ENCODE results near the gene AFP. TPM values are rescaled to one million over a fixed set of nuclear protein-coding genes. Genes with fewer than 3 reads are reported as not detected.

The AFP gene
- total RNA-seq, 1 donor from 2014 or later = not detected

DNA sequence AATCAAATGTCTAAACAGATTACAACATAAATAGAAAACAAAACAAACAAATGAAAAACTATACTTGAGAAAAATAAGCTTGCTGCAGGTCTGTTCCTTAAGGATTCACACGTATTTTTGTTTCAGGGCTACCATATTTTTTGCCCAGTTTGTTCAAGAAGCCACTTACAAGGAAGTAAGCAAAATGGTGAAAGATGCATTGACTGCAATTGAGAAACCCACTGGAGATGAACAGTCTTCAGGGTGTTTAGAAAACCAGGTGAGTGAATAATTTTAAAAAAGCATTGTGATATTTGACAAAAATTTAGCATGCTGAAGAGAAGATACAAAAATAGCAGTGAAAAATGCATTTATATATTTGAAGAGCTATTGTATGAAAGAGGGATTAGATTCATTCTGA lies 2.0 kb downstream of the AFP start:
- no peak for DNase-seq (ENCODE audit: low read depth, low spot score)

DNA sequence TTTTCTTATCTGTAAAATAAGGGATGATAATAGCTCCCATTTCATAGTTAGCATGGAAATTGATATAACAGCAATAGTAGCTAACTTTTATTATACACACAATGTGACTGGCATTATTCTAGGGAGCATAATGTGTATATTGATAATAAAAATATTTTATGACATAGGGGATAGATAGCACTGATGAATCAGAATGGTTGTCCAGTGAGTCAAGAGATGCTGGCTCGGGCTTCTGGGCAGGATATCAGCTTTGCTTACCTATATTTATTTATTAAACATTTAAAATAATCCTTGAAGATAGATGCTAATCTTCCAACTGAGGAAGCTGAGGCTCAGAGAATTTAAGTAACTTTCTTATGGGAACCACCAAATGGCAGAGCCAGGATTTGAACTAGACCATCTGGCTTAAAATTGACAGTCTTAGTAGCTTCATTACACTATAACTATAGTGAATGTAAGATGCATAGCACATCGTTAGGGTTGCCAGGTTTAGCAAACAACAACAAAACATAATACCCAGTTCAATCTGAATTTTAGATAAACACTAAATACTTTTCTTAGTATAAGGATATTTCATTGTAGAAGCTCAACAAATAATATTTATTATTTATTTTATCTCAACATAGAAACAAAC lies 2.7 kb downstream of the AFP start:
- DNase-seq (ENCODE audit: low read depth, low spot score) = no peak

DNA sequence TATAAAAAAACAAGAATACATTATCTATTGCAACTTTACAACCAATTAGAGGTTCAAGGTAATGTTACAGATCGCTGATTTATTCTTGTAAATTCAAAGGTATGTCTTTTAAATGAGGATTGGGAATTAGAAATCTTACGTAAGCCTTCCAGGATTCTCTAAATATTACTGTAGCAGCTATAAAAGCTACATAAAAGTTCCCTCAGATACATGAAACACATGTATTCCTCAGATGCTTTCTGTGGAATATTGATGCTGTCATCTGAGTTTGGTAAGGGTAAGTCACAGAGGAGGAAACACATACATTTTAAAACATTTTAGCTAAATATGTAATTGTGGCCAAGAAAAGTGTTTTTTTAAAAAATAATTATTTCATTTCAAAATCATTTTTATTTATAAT lies 3.4 kb downstream of the AFP start:
- DNase-seq (ENCODE audit: low read depth, low spot score) = no peak

DNA sequence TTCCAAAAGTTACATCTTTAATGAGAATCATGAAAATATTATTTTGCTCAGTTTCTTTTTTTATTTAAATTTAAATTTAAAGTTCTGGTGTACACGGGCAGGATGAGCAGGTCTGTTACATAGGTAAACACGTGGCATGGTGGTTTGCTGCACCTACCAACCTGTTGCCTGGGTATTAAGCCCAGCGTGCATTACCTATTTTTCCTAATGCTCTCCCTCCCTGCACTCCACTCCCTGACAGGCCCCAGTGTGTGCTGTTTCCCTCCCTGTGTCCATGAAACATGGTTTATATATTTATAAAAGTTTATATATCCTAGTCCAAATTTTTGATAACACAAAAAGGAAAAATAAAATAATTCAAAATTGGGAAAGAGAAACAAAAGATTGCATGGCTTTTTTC lies 4.0 kb downstream of the AFP start:
- no peak for DNase-seq (ENCODE audit: low read depth, low spot score)

DNA sequence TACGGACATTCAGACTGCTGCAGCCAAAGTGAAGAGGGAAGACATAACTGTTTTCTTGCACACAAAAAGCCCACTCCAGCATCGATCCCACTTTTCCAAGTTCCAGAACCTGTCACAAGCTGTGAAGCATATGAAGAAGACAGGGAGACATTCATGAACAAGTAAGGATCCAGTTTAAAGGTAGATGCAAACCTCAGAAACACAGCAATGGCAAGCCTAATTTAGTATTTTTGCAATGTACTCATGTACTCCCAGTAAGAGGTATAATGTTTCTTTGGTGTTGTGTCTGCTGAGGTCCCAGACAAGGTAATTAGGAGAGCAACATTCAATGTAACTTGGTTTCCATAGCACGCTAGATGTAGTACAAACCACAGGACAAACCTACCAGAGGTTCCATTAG lies 4.6 kb downstream of the AFP start:
- no peak for DNase-seq (ENCODE audit: low read depth, low spot score)

DNA sequence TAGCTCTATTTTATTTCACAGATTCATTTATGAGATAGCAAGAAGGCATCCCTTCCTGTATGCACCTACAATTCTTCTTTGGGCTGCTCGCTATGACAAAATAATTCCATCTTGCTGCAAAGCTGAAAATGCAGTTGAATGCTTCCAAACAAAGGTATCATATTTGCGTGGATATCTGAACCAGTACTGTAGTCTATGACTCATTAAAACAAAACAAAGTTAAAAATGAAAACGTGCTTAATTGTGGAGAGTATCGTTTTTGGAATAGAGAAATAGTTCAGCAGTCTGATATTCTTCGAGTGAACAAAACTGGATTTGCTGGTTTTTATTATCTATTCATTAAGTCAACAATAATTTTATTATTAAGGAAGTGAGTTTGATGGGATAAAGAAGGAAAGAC lies 6.3 kb downstream of the AFP start:
- DNase-seq (ENCODE audit: low read depth, low spot score) = no peak

DNA sequence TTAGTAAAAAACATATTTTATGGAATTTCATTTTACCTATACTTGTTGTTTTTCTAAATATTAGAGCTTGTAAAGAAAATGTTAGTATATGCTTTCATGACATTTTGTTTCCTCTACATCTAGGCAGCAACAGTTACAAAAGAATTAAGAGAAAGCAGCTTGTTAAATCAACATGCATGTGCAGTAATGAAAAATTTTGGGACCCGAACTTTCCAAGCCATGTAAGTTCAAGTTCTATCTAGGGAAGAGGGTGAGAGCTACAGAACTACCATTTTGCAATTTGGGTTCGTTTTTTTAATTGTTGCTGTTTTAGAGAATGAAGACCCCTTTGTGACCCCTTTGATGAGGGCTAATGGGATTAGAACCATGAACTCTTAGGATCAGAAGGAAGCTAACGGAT lies 7.2 kb downstream of the AFP start:
- no peak for DNase-seq (ENCODE audit: low read depth, low spot score)

DNA sequence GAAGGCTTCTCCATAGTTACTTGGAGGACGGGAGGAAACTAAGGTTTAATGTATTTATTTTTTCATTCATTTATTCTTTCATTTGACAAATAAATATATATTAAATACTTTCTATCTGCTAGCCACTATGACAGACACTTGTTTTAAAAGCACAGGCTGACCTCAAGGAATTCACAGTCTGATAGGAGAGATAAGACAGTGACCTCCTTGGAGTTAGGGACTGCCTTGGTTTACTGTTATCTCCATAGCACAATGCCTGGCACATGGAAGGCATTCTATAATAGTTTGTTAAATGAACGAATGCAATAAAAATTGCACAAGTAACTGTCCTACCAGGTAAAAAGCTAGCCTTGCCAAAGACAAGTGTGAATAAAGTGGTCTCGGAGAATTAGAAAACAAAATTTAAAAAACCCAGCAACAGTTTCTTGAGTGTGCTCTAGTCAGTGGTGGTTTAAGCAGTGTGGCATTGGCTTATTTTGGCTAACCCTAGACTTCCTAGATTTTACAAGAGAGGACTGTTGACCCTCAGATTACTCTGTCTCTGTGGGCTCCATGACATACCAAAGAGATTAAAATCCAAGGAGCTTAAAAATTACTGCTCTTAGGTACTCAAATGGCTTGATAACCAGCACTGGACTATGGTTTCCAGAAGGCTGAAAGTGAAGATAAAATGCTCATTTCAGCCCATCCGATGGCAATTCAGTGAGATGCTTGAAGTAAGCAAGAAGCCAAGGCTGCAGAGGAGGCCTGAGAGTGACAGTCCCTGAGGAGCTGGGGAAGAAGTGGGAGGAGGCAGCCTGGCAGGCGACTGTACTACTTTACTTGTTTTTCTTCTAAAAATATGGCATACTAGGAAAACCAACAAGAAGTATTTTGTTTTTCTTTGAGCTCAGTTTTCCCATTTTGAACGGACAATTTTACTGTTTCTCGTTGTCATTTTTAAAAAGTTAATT lies 9.6 kb downstream of the AFP start:
- DNase-seq (ENCODE audit: low read depth, low spot score) = no peak

DNA sequence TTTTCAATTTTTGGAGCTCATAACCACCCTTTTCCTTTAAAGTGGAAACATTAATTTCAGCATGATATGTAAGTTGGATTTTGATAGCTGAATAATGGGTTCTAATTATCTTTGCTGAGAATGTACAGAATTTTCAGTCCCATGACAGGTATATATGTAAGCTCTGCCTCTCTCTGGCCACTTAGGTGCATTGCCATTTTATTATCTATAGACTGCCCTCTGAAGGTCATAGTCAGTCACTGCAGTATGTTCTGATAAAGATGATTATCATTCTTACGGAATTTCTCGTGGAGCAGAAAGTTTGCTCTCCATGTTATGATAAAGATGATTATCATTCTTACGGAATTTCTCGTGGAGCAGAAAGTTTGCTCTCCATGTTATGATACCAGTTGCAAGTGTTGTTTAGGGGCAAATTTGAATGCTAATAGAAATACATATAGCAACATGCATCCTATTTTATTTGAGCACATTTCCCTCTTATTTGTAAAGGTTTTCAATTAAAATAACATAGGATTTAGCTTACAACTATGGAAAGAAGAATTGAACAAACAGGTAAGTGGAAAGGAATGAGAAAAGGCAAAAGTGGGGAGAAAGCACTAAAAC lies 10.4 kb downstream of the AFP start:
- DNase-seq (ENCODE audit: low read depth, low spot score) = peak; percentile 7

DNA sequence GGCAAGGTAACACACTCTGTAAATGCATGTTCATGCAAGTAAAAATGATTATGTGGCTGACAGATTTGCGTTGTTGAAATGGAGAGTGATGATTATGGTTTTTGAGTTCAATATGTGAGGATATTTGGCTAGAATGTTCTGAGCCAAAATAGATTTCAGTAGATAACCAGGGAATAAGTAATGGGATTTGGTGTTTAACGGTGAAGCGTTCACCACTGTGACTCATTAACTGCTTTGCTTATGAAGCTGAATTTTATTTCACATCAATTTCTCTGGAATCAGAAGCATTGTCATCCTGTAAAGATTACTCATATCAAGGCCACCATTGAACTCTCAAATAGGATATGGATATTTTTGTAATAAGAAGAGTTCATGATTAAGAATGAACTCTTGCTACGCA lies 11.7 kb downstream of the AFP start:
- DNase-seq (ENCODE audit: low read depth, low spot score) = no peak

DNA sequence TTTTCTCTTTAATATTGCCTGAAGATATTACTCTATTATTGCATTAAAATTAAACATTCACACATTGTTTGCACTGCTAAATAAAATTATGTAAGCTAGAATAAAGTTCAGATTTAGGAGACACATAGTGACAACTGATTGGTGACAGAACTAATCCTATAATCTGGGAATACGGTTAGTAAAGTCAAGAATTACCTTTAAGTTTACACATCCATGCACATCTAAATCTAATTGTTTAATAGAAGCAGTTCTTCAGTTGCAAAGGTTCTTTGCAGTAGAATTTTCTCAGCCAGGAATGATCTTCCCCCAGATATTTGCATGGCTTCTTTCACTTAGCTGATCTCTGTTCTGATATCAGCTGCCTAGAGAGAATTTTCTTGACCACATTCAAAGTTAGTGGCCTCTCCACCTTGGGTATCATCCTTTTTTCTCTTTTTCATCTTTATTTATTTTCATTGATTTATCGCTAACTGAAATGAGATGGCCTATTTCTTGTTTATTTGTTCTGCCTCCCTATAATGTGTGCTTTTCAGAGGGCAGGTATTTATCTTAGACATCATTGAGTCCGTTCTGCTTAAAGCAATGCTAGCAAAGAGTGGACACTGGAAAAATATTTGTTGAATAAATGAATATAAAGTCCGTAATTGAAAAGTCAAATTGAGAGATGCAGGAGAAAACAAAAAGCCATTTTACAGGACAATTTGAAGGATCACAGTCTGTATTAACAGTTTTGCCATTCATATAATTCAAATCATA lies 12.6 kb downstream of the AFP start:
- DNase-seq (ENCODE audit: low read depth, low spot score) = no peak

DNA sequence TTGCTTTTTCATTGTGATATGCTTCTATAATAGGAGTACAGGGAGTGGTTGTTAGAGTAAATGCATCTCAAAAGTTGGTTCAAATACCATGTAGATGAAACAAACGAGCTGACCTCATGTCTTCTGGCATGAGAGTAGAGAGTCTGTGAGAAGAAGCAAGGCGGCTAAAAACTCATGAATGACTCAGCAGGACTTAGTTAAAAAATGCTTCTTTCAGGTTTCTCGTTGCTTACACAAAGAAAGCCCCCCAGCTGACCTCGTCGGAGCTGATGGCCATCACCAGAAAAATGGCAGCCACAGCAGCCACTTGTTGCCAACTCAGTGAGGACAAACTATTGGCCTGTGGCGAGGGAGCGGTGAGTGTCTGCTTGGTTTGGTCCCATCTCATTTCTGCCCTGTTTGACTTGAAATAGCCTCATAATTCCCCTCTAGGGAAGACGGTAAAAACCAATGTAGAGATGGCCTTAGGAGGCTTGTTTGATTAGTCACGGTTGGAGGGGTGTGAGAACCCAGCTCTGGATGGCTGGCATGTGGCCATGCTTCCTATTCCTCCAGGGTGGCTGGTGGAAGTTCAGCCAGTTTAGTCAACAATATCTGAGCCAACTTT lies 14.5 kb downstream of the AFP start:
- no peak for DNase-seq (ENCODE audit: low read depth, low spot score)

DNA sequence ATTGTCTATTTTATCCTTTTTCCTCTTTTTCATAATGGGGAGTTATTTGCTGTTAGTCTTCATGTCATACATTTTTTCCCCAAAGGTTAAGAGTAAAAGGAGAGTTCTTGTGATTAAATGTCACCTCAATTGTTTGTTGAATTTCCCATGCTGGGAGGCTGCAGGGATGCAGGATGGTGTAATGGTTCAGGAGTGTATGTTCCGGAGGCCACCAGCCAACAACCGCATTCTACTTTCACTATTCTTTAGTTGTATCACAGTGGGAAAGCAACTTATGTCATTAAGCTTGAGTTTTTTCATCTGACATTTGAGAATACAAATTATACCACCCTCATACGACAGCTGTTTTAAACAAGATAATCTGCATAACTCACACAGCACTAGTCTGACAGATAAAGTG lies 15.4 kb downstream of the AFP start:
- no peak for DNase-seq (ENCODE audit: low read depth, low spot score)

DNA sequence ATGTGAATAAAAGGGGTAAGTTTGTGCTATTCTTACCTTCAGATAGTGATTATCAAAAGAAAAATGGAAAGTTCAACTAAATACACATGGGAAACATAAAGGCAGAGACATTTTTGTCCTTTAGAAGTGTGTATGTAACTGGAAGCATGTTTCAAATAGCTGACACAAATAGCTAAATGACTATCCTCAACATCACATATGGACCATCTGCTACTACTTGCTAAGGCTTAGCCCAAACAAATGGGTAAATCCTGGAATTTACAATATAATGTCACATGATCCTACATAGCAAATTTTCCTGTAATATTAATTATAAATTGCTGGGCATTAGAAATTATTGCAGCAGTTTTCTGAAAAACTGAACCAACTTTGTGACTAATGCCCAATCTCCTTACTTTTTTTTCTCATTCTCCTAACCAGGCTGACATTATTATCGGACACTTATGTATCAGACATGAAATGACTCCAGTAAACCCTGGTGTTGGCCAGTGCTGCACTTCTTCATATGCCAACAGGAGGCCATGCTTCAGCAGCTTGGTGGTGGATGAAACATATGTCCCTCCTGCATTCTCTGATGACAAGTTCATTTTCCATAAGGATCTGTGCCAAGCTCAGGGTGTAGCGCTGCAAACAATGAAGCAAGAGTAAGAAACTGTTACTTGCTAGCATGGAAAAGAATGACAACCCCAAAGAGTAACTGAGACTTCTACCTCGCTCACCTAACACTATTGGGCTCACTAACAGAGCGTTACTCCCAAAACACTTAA lies 16.1 kb downstream of the AFP start:
- DNase-seq (ENCODE audit: low read depth, low spot score) = no peak

DNA sequence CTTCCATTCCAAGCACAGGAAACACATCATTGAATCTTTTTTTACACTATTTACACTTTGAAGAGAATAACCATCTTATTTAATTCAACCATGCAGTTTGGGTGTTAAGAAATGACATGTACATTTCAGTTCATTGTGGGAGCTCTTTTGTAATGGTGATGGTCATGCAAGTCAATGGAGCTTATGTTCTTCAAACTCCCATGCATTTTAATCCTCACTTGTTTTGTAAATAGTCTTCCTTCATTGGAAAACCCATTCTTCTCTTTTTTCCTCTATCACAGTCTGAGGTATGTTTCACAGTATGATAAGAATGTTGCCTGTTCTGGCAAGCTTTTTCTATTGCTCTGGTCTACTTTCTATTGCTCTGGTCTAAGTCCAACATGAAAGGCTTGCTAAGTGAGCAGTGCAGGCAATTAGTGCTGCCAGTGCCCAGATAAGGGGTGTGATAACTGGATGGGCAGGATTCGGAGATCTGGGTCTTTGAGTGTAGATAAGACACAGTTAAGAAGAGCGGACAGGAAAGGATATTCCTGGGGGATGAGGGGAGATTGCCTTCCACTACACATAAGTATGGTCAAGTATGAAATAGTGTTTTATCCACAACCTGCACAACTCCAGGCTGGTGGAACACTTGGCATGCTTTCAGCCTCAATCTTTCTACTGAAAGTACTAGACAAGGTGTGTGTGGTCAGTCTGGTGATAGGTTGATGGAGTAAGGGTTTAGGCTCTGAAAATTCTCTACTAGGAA lies 17.1 kb downstream of the AFP start:
- DNase-seq (ENCODE audit: low read depth, low spot score) = no peak

DNA sequence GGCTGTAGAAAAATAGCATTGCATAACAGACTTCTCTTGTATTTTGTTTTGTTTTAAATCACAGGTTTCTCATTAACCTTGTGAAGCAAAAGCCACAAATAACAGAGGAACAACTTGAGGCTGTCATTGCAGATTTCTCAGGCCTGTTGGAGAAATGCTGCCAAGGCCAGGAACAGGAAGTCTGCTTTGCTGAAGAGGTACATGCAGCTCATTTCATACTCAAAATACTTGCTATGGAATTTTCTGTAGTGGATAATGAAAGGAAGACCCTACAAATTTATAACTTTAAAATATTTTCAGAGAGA lies 17.6 kb downstream of the AFP start:
- no peak for DNase-seq (ENCODE audit: low read depth, low spot score)

DNA sequence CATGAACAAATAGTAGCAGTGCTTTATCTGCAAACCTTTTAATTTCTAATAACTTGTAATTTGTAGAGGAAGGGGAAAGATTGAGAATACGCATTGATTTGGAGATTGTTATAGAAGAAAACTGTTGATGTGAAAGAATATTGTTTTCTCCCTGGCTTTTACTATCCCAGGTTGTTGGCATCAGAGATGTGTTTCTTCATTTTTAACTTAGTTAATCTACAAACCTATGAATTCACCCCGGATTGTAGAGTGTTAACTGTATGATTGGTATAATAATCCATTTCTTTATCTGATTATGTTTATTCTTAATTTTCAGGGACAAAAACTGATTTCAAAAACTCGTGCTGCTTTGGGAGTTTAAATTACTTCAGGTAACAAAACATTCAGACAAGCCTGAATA lies 18.9 kb downstream of the AFP start:
- no peak for DNase-seq (ENCODE audit: low read depth, low spot score)

DNA sequence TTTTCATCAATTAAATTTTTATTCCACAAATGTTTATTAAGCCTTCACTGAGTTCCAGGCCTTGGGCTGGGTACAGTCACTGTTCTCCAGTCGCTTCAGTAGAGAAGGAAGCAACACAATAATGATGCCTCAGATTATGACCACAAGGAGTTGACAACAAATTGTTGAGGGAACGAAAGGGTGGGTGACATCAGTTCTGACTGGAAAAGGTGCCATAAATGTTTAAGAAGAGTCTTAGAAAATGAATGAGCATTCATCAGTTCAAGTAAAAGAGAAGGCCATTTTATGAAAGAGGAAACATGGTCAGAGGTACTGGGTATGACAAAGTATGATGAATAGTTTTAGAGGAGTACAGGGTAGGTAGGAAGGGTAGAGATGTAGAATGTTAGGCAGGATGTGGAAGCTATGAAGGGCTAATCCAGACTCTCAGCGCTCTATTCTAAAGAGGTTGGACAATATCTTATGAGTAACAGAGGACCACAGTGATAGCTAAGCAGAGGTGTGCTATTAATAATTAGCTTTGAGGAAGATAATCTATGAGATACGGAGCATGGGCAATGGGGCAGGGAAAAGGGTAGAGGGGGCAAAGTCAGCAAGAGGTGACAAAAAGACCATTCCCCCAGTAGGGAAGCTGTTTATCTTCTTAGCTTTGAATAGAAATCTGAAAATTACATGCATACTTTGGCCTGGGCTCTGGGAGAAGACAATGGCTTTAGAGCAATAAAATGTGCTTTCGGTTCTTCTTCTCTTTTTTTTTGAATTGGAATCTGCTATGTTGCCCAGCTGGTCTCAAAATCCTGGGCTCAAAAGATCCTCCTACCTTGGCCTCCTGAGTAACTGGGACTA lies 20.4 kb downstream of the AFP start:
- DNase-seq (ENCODE audit: low read depth, low spot score) = no peak

Data from pulmonary artery endothelial cell (primary cell).